AG04450 (cell line): Measurements from ENCODE around the gene ZDHHC17. TPM values are rescaled to one million over a fixed set of nuclear protein-coding genes. Genes with fewer than 3 reads are reported as not detected.
"Not testable (repeated sequence)": the region's sequence is repeated elsewhere in the genome, so short reads cannot be mapped to it uniquely, and the experiment has no call there.

Source experiments
- CTCF ChIA-PET: fragments of 300-600, 350-600 bp; formaldehyde crosslinking; extraction: SDS; loops from one replicate; lab custom pipeline; 2022; ENCODE audit warnings: antibody characterized with exemption, inconsistent platforms; lab: Charles Lee
- POLR2A ChIA-PET: fragments of 350-600 bp; formaldehyde crosslinking; extraction: SDS; loops from one replicate; lab custom pipeline; 2021; ENCODE audit warnings: antibody characterized with exemption, inconsistent platforms; lab: Yijun Ruan, JAX
- DNase-seq: peaks from one replicate; pipeline ENCODE4 v3.0.0-alpha.2; 2011; ENCODE audit warnings: low read depth, low spot score
- H3K27ac ChIP-seq: one replicate; pipeline ENCODE4 v1.5.1; 2012; ENCODE audit warnings: low read depth, low read length, control low read depth
- H3K27me3 ChIP-seq: one replicate; pipeline ENCODE4 v1.6.0; 2012; ENCODE audit warnings: low read length; ENCODE audit not compliant: control insufficient read depth, insufficient read depth
- H3K4me3 ChIP-seq: 2 replicates; pipeline ENCODE4 v1.5.1; 2011; ENCODE audit warnings: mild to moderate bottlenecking, low read depth, low read length, control low read depth
- H3K9me3 ChIP-seq: 2 replicates; pipeline ENCODE4 v1.5.1; 2012; ENCODE audit warnings: low read length; ENCODE audit not compliant: control insufficient read depth, insufficient read depth
- CTCF ChIP-seq: IDR thresholded peaks from 2 replicates; pipeline ENCODE4 v1.5.1; 2011; ENCODE audit warnings: low read depth, low read length, control low read depth, inconsistent platforms
- polyA plus RNA-seq: library from polyadenylated mRNA; depleted of rRNA; stranded (reverse); fragments of >200 nt; gene quantifications from 2 replicates; pipeline ENCODE4 v1.2.3, GENCODE V29; 2011

Gene ZDHHC17
- polyA plus RNA-seq, 1 experiment, result 48.1 TPM

GRCh38 chr12:76717314-76717713 is 46.6 kb upstream of the ZDHHC17 start:
- Histone ChIP-seq H3K9me3 (no peaks in the 10 kb centered on the region), H3K4me3 (no peak overlapping the region), H3K27ac (no peak overlapping the region), H3K27me3 (no peaks in the 10 kb centered on the region)
- CTCF ChIA-PET, result no interaction called here
- POLR2A ChIA-PET, result no interaction called here
- TF ChIP-seq CTCF, result no peak
- no peak for DNase-seq

- CTCF ChIA-PET, result no interaction called here
- no peaks in the 10 kb centered on the region for H3K27me3 ChIP-seq
These were observed 44.5 kb upstream of the ZDHHC17 start for GRCh38 chr12:76719171-76720041.

GRCh38 chr12:76720068-76720467 is 43.8 kb upstream of the ZDHHC17 start:
- ChIA-PET CTCF (no interaction called here), POLR2A (interaction anchor here (1.0 kb wide), 1 partner anchor 44 kb away, joined by 3 read pairs; the partner anchor contains the start of gene ZDHHC17)
- no peak for TF ChIP-seq CTCF
- Histone ChIP-seq H3K27me3 (no peaks in the 10 kb centered on the region), H3K27ac (peak overlapping the region; percentile 21), H3K9me3 (no peaks in the 10 kb centered on the region), H3K4me3 (no peak overlapping the region)
- no peak for DNase-seq

More at GRCh38 chr12:76719171-76720041, 44.5 kb upstream of the ZDHHC17 start:
- no peak for TF ChIP-seq CTCF
- Histone ChIP-seq H3K27ac (peak overlapping the region; percentile 21), H3K4me3 (no peak overlapping the region), H3K9me3 (no peaks in the 10 kb centered on the region)
- POLR2A ChIA-PET, result interaction anchor here (1.0 kb wide), 1 partner anchor 45 kb away, joined by 3 read pairs; the partner anchor contains the start of gene ZDHHC17
- no peak for DNase-seq

- Histone ChIP-seq H3K9me3 (no peaks in the 10 kb centered on the region), H3K27ac (no peak overlapping the region), H3K27me3 (no peaks in the 10 kb centered on the region), H3K4me3 (no peak overlapping the region)
- no peak for DNase-seq
- ChIA-PET CTCF (no interaction called here), POLR2A (no interaction called here)
- TF ChIP-seq CTCF, result no peak
These were observed 37.3 kb upstream of the ZDHHC17 start for GRCh38 chr12:76726626-76727025.

- DNase-seq, H3K4me3 ChIP-seq, H3K27me3 ChIP-seq, H3K27ac ChIP-seq, CTCF ChIA-PET, H3K9me3 ChIP-seq: not testable (repeated sequence)
- POLR2A ChIA-PET, result interaction anchor here (0.6 kb wide), 1 partner anchor 296 kb away, joined by 3 read pairs; no protein-coding TSS in a partner anchor
These were observed 31.7 kb upstream of the ZDHHC17 start for GRCh38 chr12:76732188-76732587.

- H3K27me3 ChIP-seq, DNase-seq, H3K9me3 ChIP-seq, H3K4me3 ChIP-seq, H3K27ac ChIP-seq, POLR2A ChIA-PET: not testable (repeated sequence)
- CTCF ChIA-PET, result interaction anchor here (1.1 kb wide), 1 partner anchor 273 kb away, joined by 7 read pairs; no protein-coding TSS in a partner anchor
These were observed 26.2 kb upstream of the ZDHHC17 start for GRCh38 chr12:76737689-76738088.
